BLaER1 treated with 17β-estradiol and CSF1 and Interleukin-3, amounts not matched to agents 10 nM and 100 nM (cell line): ENCODE results near the gene MAGI2.
"Not testable (repeated sequence)": the region's sequence is repeated elsewhere in the genome, so short reads cannot be mapped to it uniquely, and the experiment has no call there.

ENCODE experiments used
- H3K27ac ChIP-seq, 11 experiments: shearing (Covaris generic); formaldehyde crosslinking; 2 replicates each; pipeline ENCODE4 v1.8.1; 2022
- H3K27me3 ChIP-seq, 11 experiments: shearing (Covaris generic); formaldehyde crosslinking; 2 replicates each; pipeline ENCODE4 v1.8.1; 2022
- H3K36me3 ChIP-seq, 11 experiments: shearing (Covaris generic); formaldehyde crosslinking; 2 replicates each; pipeline ENCODE4 v1.8.1; 2022
- H3K4me1 ChIP-seq, 10 experiments: shearing (Covaris generic); formaldehyde crosslinking; 2 replicates each; pipeline ENCODE4 v1.8.1; 2022
- H3K4me2 ChIP-seq, 11 experiments: shearing (Covaris generic); formaldehyde crosslinking; 2 replicates each; pipeline ENCODE4 v1.8.1; 2022
- H3K4me3 ChIP-seq, 10 experiments: shearing (Covaris generic); formaldehyde crosslinking; 2 replicates each; pipeline ENCODE4 v1.8.1; 2022
- H3K9ac ChIP-seq, 11 experiments: shearing (Covaris generic); formaldehyde crosslinking; 2 replicates each; pipeline ENCODE4 v1.8.1; 2022
- H3K9me3 ChIP-seq, 11 experiments: shearing (Covaris generic); formaldehyde crosslinking; replicated peaks in 1 of 11; 2 replicates each; pipeline ENCODE4 v1.8.1; 2022
- H4K20me1 ChIP-seq, 11 experiments: shearing (Covaris generic); formaldehyde crosslinking; 2 replicates each; pipeline ENCODE4 v1.8.1; 2022
- Cebpa-rat ChIP-seq, 11 experiments: shearing (Covaris generic); IDR thresholded peaks; 2 replicates each; pipeline ENCODE4 v1.8.1; 2022

MAGI2 gene

DNA sequence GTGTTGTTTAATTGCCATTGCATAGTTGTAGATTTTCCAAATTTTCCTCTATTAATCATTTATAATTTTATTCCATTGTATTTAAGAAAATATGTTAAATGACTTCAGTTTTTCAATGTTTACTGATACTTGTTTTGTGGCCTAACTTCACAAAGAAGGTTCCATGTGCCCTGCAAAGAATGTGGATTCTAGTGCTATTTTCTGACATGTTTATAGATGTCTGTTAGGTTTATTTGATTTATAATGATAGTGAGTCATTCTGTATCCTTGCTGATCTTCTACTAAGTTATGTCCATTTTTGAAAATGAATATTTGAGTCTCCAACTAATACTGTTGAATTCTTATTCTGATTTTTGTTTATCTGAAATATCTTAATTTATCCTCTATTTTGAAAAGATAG, 369.0 kb downstream of the MAGI2 start:
- H3K4me2 ChIP-seq: no peak overlapping the region
- peaks cover 0 to 32% (median 0%) of the 10 kb centered on the region in 11 experiments; a peak in 7 of 22 replicates for H3K27me3 ChIP-seq
- no peaks in the 10 kb centered on the region for H4K20me1 ChIP-seq
- no peak overlapping the region for H3K27ac ChIP-seq
- H3K36me3 ChIP-seq: no peaks in the 10 kb centered on the region
- no peak overlapping the region for H3K9ac ChIP-seq
- H3K9me3 ChIP-seq: peaks cover 0 to 26% (median 14%) of the 10 kb centered on the region in 11 experiments; a peak in 17 of 22 replicates
- H3K4me3 ChIP-seq: no peak overlapping the region
- no peak for TF ChIP-seq Cebpa-rat (IDR thresholded peaks at IDR 0.05)
- H3K4me1 ChIP-seq: no peaks in the 10 kb centered on the region

DNA sequence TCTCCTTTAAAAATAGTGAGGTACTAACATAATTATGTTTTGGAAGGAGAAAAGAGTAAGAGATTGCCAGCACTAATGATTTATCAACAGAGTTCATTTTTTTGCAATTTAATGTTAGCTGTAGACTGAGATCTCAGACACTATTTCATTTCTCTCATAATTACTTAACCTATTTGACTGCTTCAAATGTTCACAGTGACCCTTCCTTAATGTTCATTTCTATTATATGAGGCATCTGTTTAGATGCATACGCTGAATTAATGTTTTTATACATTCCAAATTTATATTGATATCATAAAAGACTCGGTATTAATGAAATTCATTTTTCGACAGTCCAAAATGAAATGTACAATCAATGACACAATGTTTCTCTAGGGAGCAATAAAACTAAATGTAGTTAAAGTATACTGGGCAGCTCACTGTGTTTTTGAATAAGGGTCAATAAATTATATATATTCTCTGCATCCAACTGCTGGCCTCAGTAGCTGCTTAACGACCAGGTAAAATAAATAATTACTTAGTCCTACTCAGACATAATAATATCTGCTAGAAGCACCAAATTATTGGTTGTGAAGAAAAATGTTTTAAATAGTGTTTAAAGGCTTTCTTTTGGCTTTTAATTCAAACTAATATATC, 373.4 kb downstream of the MAGI2 start:
- Histone ChIP-seq H3K9me3 (no peaks in the 10 kb centered on the region), H3K4me1 (no peaks in the 10 kb centered on the region), H3K9ac (no peak overlapping the region), H3K36me3 (no peaks in the 10 kb centered on the region), H3K27me3 (no peaks in the 10 kb centered on the region), H4K20me1 (no peaks in the 10 kb centered on the region), H3K27ac (no peak overlapping the region), H3K4me3 (no peak overlapping the region), H3K4me2 (no peak overlapping the region)
- TF ChIP-seq Cebpa-rat (IDR thresholded peaks at IDR 0.05): no peak

DNA sequence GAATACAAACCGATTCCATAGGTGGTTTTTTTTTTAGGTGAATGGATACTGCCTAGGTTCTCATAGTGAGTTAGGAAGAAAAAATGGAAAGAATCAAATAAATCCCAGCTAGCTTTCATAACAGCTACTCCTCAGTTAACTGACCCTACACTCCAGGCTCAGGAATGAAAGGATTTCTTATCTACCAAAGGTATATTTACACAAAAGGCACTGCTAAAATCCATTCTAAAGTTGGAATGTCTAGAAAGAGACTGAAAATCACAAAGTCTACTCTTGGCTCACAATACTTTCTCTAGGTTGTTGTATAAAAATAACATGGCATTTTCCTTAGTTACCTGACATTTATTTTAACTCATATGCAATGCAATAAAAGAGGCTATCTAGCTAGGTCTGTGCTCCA, 375.2 kb downstream of the MAGI2 start:
- H4K20me1 ChIP-seq: no peaks in the 10 kb centered on the region
- no peak for TF ChIP-seq Cebpa-rat (IDR thresholded peaks at IDR 0.05)
- H3K36me3 ChIP-seq: no peaks in the 10 kb centered on the region
- H3K4me1 ChIP-seq: no peaks in the 10 kb centered on the region
- no peak overlapping the region for H3K27ac ChIP-seq
- H3K4me3 ChIP-seq: no peak overlapping the region
- H3K9me3 ChIP-seq: no peaks in the 10 kb centered on the region
- no peaks in the 10 kb centered on the region for H3K27me3 ChIP-seq
- H3K9ac ChIP-seq: no peak overlapping the region
- no peak overlapping the region for H3K4me2 ChIP-seq

DNA sequence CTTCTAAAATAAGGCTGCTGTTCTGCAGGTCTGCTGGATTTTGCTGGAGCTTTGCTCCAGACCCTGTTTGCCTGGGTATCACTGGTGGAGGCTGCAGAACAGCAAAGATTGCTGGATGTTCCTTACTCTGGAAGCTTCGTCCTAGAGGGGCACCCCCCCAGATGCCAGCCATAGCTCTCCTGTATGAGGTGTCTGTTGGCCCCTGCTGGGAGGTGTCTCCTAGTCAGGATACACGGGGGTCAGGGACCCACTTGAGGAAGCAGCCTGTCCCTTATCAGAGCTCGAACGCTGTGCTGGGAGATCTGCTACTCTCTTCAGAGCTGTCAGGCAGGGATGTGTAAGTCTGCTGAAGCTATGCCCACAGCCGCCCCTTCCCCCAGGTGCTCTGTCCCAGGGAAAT, 382.3 kb downstream of the MAGI2 start:
- not testable (repeated sequence) for H3K4me1 ChIP-seq, H3K9ac ChIP-seq, H3K36me3 ChIP-seq, H3K27ac ChIP-seq, H3K9me3 ChIP-seq, H4K20me1 ChIP-seq, H3K27me3 ChIP-seq, H3K4me3 ChIP-seq, H3K4me2 ChIP-seq

DNA sequence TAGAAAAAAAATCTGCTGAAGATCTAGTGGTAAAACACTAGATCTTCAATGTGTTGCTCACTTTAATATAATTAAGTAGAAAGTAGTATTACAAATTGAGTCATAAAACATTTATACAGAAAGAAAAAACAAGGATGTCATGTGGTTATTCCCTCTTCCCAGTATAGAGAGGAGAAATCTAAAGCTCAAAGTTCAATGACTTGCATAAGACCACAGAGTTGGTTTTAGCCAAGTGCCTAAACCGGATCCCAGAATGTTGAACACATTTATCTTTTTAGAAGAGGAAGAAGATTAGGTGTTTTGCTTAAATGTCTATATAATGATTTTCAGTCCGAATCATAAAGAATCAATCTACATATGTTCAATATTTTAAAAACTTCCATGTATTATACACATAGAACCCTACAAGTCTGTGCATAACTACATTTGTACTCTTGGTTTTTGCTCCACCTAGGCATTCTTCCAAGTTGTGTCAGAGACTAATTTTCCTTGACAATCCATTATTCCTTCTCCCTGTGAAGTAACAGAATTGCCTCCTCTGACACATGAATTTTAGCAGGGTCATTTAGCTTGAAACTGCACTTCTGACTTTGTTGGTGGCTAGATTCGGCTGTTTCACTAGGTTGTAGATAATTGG, 389.2 kb downstream of the MAGI2 start:
- Histone ChIP-seq H3K4me3 (no peak overlapping the region), H4K20me1 (no peaks in the 10 kb centered on the region), H3K4me1 (no peaks in the 10 kb centered on the region), H3K9me3 (no peaks in the 10 kb centered on the region), H3K4me2 (no peak overlapping the region), H3K27ac (no peak overlapping the region), H3K27me3 (no peaks in the 10 kb centered on the region), H3K9ac (no peak overlapping the region), H3K36me3 (no peaks in the 10 kb centered on the region)
- TF ChIP-seq Cebpa-rat (IDR thresholded peaks at IDR 0.05): no peak

DNA sequence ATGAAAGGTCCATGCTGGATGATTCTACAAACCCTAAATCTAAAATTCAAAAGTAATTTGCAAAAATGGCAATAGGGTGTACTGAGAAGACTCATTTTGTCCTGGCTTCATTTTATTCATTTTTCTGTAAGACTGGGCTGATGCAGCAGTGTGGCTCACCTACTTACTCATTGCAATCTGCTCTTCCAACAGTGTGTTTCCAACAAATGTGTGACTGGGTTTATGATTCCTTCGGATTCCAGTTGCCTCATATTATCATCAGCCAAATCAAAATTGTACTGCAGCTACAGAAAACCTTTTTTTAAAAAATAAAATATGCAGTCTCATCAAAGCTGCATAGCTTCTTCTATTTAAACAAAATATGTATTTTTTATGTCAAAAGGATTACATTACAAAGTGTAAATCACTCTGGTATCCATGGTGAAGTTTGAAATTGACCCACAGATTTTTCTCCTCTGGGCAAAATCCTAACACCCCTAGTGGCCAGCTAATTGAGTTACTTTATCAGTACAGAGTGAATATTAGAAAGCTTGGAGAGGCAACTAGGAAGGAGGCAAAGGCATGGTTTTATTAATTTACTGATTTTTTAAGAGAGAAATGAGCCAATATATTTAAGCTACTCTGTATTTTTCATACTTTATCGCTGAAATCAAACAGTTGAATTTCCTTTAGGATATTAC, 390.3 kb downstream of the MAGI2 start:
- Histone ChIP-seq H3K9me3 (no peaks in the 10 kb centered on the region), H3K9ac (no peak overlapping the region), H4K20me1 (no peaks in the 10 kb centered on the region), H3K27me3 (no peaks in the 10 kb centered on the region), H3K27ac (no peak overlapping the region), H3K4me2 (no peak overlapping the region), H3K4me1 (no peaks in the 10 kb centered on the region), H3K36me3 (no peaks in the 10 kb centered on the region), H3K4me3 (no peak overlapping the region)
- no peak for TF ChIP-seq Cebpa-rat (IDR thresholded peaks at IDR 0.05)

DNA sequence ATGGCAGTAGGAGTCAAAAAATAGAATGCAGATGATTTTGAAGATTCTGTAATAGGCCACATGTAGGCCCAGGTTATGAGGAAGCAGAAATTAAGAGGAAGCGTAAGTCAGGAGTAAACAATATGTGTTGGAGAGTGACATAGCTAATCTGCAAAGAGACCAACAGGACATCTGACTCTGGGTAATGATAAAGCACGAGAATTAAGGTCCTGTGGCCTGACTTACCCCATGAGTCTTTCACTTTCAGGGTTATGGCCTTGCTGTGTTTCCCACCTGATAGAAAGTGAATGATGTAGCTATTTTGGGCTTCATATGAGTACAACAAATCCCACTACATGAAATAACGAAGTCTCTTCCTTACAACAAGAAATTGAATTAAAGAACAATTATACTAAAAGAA, 393.0 kb downstream of the MAGI2 start:
- no peak overlapping the region for H3K9ac ChIP-seq
- H3K4me2 ChIP-seq: no peak overlapping the region
- H3K27ac ChIP-seq: no peak overlapping the region
- H3K36me3 ChIP-seq: no peaks in the 10 kb centered on the region
- no peaks in the 10 kb centered on the region for H3K4me1 ChIP-seq
- no peak for TF ChIP-seq Cebpa-rat (IDR thresholded peaks at IDR 0.05)
- H3K9me3 ChIP-seq: no peaks in the 10 kb centered on the region
- no peaks in the 10 kb centered on the region for H4K20me1 ChIP-seq
- no peak overlapping the region for H3K4me3 ChIP-seq
- no peaks in the 10 kb centered on the region for H3K27me3 ChIP-seq

DNA sequence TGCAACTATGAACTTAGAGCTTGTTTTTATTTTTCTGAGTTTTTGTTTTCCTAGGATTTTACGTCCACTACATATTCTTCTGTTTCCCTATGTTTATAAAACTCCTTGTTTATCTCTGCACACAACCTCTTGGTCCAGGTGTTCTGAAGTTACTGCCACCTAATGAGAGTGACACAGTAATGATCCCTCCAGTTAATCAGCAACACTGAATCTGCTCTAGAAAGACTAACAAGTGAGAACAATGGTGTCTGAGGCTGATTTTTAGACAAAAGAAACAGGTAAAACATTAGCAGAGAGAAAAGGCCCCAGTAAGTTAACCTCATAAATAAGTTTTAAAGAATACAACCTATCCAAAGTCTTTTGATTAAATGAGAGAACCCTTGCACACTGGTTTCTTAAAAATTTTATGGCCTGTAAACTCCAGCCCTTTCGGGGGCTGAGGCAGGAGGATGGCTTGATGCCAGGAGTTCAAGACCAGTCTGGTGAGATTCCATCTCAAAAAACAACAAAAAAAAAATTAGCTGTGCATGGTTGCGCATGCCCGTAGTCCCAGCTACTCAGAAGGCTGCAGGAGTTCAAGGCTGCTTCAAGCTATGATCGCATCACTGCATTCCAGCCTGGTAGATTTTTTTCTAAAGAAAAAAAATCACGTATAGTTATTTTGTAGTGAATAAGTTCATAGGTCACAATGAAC, 397.6 kb downstream of the MAGI2 start:
- Histone ChIP-seq H4K20me1 (no peaks in the 10 kb centered on the region), H3K27me3 (no peaks in the 10 kb centered on the region), H3K4me2 (no peak overlapping the region), H3K9me3 (no peaks in the 10 kb centered on the region), H3K27ac (no peak overlapping the region), H3K4me1 (no peaks in the 10 kb centered on the region), H3K9ac (no peak overlapping the region), H3K36me3 (no peaks in the 10 kb centered on the region), H3K4me3 (no peak overlapping the region)
- no peak for TF ChIP-seq Cebpa-rat (IDR thresholded peaks at IDR 0.05)

DNA sequence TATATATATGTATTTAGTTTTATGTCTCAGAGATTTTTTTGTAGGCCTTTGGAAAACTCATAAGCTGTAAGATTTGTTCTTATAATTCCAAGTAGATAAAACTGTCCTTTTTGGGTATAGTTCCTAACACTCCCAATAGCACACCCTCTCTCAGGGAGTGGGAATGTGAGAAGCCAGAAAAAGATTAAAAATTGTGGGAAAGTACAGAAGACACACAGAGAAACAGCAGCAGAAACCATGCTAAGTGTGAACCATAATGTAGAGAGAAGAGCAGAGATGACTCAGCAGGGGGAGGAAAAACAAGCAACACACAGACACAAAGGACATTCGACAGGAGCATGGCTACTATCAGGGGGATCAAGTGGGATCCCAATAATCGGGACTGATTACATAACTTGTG, 401.6 kb downstream of the MAGI2 start:
- H3K9ac ChIP-seq: no peak overlapping the region
- no peaks in the 10 kb centered on the region for H3K36me3 ChIP-seq
- no peak overlapping the region for H3K4me2 ChIP-seq
- H3K4me1 ChIP-seq: no peaks in the 10 kb centered on the region
- no peaks in the 10 kb centered on the region for H3K27me3 ChIP-seq
- H3K4me3 ChIP-seq: no peak overlapping the region
- H4K20me1 ChIP-seq: no peaks in the 10 kb centered on the region
- no peak overlapping the region for H3K27ac ChIP-seq
- H3K9me3 ChIP-seq: no peaks in the 10 kb centered on the region
- no peak for TF ChIP-seq Cebpa-rat (IDR thresholded peaks at IDR 0.05)
